PC-3 (cell line): Measurements from ENCODE around the gene C3orf70. TPM values are rescaled to one million over a fixed set of nuclear protein-coding genes. Genes with fewer than 3 reads are reported as not detected.

ENCODE experiments used
- ATAC-seq: fragments of 200-7000 bp; cut with Tn5 transposase; 2 replicates; pipeline ENCODE4 v1.9.1; 2020; ENCODE audit warnings: mild to moderate bottlenecking, moderate library complexity
- BruUV-seq: library from RNA; stranded (reverse); fragments of 400-500 nt; replicated peaks from 2 replicates; lab custom pipeline; 2021; lab: Mats Ljungman, UMichigan
- CTCF ChIA-PET: fragments of 300-600 bp; sonication (Branson Sonifier 250); formaldehyde crosslinking; loops from one replicate; lab custom pipeline; 2022; ENCODE audit warnings: antibody characterized with exemption; lab: Charles Lee
- POLR2A ChIA-PET: fragments of 300-600 bp; sonication (Branson Sonifier 250); formaldehyde crosslinking; loops from one replicate; lab custom pipeline; 2022; ENCODE audit warnings: antibody characterized with exemption; ENCODE audit not compliant: unreplicated experiment; lab: Charles Lee
- DNase-seq: peaks from one replicate; pipeline ENCODE4 v3.0.0-alpha.2; 2015
- H2AFZ ChIP-seq: fragments of 300-600 bp; sonication (generic); 2 replicates; pipeline ENCODE4 v1.6.0; 2016; ENCODE audit warnings: antibody characterized with exemption, low read length
- H3F3A ChIP-seq: fragments of 300-600 bp; sonication (generic); one replicate; pipeline ENCODE4 v1.6.0; 2017; ENCODE audit warnings: antibody characterized with exemption, low read length, control low read depth, mild to moderate bottlenecking; ENCODE audit not compliant: unreplicated experiment
- H3K27ac ChIP-seq: fragments of 300-600 bp; sonication (generic); 2 replicates; pipeline ENCODE4 v1.5.1; 2016; ENCODE audit warnings: mild to moderate bottlenecking, low read length
- H3K27me3 ChIP-seq: fragments of 300-600 bp; sonication (generic); 2 replicates; pipeline ENCODE4 v1.6.1; 2016; ENCODE audit warnings: low read length, mixed read lengths
- H3K36me3 ChIP-seq: fragments of 300-600 bp; sonication (generic); 2 replicates; pipeline ENCODE4 v1.6.1; 2016; ENCODE audit warnings: low read depth, mixed run types, low read length, mixed read lengths
- H3K4me1 ChIP-seq: fragments of 300-600 bp; sonication (generic); 2 replicates; pipeline ENCODE4 v1.5.1; 2016; ENCODE audit warnings: low read length; ENCODE audit not compliant: insufficient read depth
- H3K4me2 ChIP-seq: fragments of 300-600 bp; sonication (generic); 2 replicates; pipeline ENCODE4 v1.6.0; 2016; ENCODE audit warnings: low read length
- H3K4me3 ChIP-seq: fragments of 300-600 bp; sonication (generic); 2 replicates; pipeline ENCODE4 v1.5.1; 2016; ENCODE audit warnings: mild to moderate bottlenecking, low read length, mixed read lengths
- H3K79me2 ChIP-seq: fragments of 300-600 bp; sonication (generic); 2 replicates; pipeline ENCODE4 v1.6.1; 2017; ENCODE audit warnings: low read length, mixed read lengths
- H3K9ac ChIP-seq: fragments of 300-600 bp; sonication (generic); 2 replicates; pipeline ENCODE4 v1.6.0; 2016; ENCODE audit warnings: mild to moderate bottlenecking, low read length
- H3K9me2 ChIP-seq: fragments of 300-600 bp; sonication (generic); replicated peaks from 2 replicates; pipeline ENCODE4 v1.6.1; 2016; ENCODE audit warnings: mixed run types, low read length, mixed read lengths
- H3K9me3 ChIP-seq: fragments of 300-600 bp; sonication (generic); 2 replicates; pipeline ENCODE4 v1.6.1; 2016; ENCODE audit warnings: low read length, mixed read lengths
- H4K20me1 ChIP-seq: fragments of 300-600 bp; sonication (generic); 2 replicates; pipeline ENCODE4 v1.6.1; 2016; ENCODE audit warnings: low read length, mixed read lengths
- EZH2 ChIP-seq: fragments of 300-600 bp; sonication (generic); IDR thresholded peaks from one replicate; pipeline ENCODE4 v1.6.1; 2017; ENCODE audit warnings: antibody characterized with exemption, mild to moderate bottlenecking, low read length; ENCODE audit not compliant: unreplicated experiment
- EZH2phosphoT487 ChIP-seq: fragments of 300-600 bp; sonication (generic); IDR thresholded peaks from 2 replicates; pipeline ENCODE4 v1.6.1; 2018; ENCODE audit warnings: mild to moderate bottlenecking, antibody characterized with exemption, low read length, borderline replicate concordance
- intact Hi-C: fragments of 100-400 bp; cut with micrococcal nuclease; formaldehyde crosslinking; loops from 2 replicates; pipeline ENCODE4 v1.9.0; 2023
- total RNA-seq: library from RNA; depleted of rRNA; stranded (reverse); fragments of >200 nt; gene quantifications from 2 replicates; pipeline ENCODE4 v1.2.3, GENCODE V29; 2014
- TF ChIP-seq, protein P1 (sequence below): fragments of 300-600 bp; sonication (generic); conservative IDR thresholded peaks from 2 replicates; pipeline ENCODE4 v1.5.1; 2017; ENCODE audit warnings: antibody characterized with exemption, low read depth, mild to moderate bottlenecking, low read length

Gene C3orf70
- total RNA-seq, 1 experiment from 2014 or later, result not detected

DNA sequence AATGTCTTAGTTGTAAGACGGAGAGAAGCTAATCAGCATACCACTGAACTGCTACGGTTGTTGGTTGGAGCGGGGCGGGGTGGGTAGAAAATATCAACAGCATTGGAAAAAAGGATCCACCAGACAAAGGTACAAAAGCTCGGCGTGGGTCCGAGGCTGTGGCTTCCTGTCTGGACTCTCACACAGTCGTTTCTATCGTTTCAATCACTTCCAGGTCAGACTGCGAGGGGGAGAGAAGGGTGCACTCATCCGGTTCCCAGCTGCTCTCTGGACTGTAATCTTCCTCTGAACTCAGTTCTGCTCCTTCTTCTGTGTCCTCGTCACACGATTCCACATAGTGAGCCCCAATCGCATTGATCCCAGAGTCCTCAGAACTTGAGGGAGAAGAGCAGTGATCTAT, 70.0 kb downstream of the C3orf70 start:
- TF ChIP-seq EZH2 (no peak), EZH2phosphoT487 (no peak)
- TF ChIP-seq, protein P1, sequence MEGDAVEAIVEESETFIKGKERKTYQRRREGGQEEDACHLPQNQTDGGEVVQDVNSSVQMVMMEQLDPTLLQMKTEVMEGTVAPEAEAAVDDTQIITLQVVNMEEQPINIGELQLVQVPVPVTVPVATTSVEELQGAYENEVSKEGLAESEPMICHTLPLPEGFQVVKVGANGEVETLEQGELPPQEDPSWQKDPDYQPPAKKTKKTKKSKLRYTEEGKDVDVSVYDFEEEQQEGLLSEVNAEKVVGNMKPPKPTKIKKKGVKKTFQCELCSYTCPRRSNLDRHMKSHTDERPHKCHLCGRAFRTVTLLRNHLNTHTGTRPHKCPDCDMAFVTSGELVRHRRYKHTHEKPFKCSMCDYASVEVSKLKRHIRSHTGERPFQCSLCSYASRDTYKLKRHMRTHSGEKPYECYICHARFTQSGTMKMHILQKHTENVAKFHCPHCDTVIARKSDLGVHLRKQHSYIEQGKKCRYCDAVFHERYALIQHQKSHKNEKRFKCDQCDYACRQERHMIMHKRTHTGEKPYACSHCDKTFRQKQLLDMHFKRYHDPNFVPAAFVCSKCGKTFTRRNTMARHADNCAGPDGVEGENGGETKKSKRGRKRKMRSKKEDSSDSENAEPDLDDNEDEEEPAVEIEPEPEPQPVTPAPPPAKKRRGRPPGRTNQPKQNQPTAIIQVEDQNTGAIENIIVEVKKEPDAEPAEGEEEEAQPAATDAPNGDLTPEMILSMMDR, result no peak
- no TSS peak for BruUV-seq

DNA sequence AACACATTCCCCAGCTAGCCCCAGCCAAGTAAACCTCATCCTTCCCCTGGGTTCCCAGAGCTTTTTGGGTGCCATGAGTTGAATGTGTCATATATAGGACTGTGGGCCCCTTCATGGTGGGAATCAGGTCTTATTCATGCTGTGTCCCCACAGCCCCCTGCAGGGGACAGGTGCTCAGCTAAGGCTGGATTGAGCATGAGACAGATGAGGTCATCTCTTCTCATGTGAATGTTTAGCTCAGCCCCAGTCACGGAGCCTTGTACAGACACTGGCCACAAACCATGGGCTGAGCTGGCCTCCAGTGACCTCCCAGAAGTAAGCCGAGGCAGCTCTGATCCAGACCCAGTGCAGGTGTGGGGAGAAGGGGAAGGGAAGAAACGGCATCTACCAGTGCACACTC, 70.7 kb downstream of the C3orf70 start:
- BruUV-seq, result no TSS peak
- H3K4me3 ChIP-seq, result no peak overlapping the region
- no peaks in the 10 kb centered on the region for H3K36me3 ChIP-seq
- DNase-seq (no peak), ATAC-seq (no peak)
- H3K27me3 ChIP-seq, result peaks cover 52% of the 10 kb centered on the region
- H3K9me3 ChIP-seq, result no peaks in the 10 kb centered on the region
- H3K27ac ChIP-seq, result no peak overlapping the region
- H2AFZ ChIP-seq, result no peak overlapping the region
- ChIA-PET POLR2A (no interaction called here), CTCF (no interaction called here)
- no peak overlapping the region for H3K4me2 ChIP-seq
- H3K4me1 ChIP-seq, result no peaks in the 10 kb centered on the region
- TF ChIP-seq EZH2phosphoT487 (no peak), EZH2 (no peak)
- TF ChIP-seq, protein P1, result no peak
- no peaks in the 10 kb centered on the region for H3K79me2 ChIP-seq
- H3K9me2 ChIP-seq, result no peaks in the 10 kb centered on the region
- intact Hi-C loops, result no loop called here
- no peaks in the 10 kb centered on the region for H4K20me1 ChIP-seq
- no peaks in the 10 kb centered on the region for H3F3A ChIP-seq
- H3K9ac ChIP-seq, result no peak overlapping the region

More for the DNA sequence above, 70.0 kb downstream of the C3orf70 start:
- no peaks in the 10 kb centered on the region for H4K20me1 ChIP-seq
- DNase-seq (no peak), ATAC-seq (no peak)
- no peaks in the 10 kb centered on the region for H3K9me3 ChIP-seq
- ChIA-PET CTCF (no interaction called here), POLR2A (no interaction called here)
- H3K9ac ChIP-seq, result no peak overlapping the region
- H2AFZ ChIP-seq, result no peak overlapping the region
- no peak overlapping the region for H3K4me2 ChIP-seq
- H3K79me2 ChIP-seq, result no peaks in the 10 kb centered on the region
- no peaks in the 10 kb centered on the region for H3K4me1 ChIP-seq
- no peaks in the 10 kb centered on the region for H3K9me2 ChIP-seq
- H3F3A ChIP-seq, result no peaks in the 10 kb centered on the region
- no peaks in the 10 kb centered on the region for H3K36me3 ChIP-seq
- H3K27me3 ChIP-seq, result peaks cover 58% of the 10 kb centered on the region
- intact Hi-C loops, result no loop called here
- no peak overlapping the region for H3K27ac ChIP-seq
- H3K4me3 ChIP-seq, result no peak overlapping the region

- intact Hi-C loops, result no loop called here
- no peak for TF ChIP-seq EZH2
- TF ChIP-seq, protein P1, result no peak
- no peak for TF ChIP-seq EZH2phosphoT487
- Histone ChIP-seq H3K9ac (no peak overlapping the region), H3K9me2 (no peaks in the 10 kb centered on the region), H4K20me1 (no peaks in the 10 kb centered on the region), H3K36me3 (no peaks in the 10 kb centered on the region), H3K27ac (no peak overlapping the region), H2AFZ (no peak overlapping the region), H3K27me3 (peaks cover 49% of the 10 kb centered on the region), H3F3A (no peaks in the 10 kb centered on the region), H3K4me2 (no peak overlapping the region), H3K4me1 (no peaks in the 10 kb centered on the region), H3K79me2 (no peaks in the 10 kb centered on the region), H3K9me3 (no peaks in the 10 kb centered on the region), H3K4me3 (no peak overlapping the region)
- ChIA-PET POLR2A (no interaction called here), CTCF (no interaction called here)
- ATAC-seq (no peak), DNase-seq (no peak)
- no TSS peak for BruUV-seq
Measured at GRCh38 chr3:185081521-185081920, 71.3 kb downstream of the C3orf70 start.
